ENCODE data around the gene LETM1.

LETM1 gene

GRCh38 chr4:1856071-1856942 is at the start of gene LETM1:
Gene LETM1, minus strand, starts transcription at chr4:1856156. Its CDS starts 206 bp downstream, at chr4:1855950.
- TF ChIP-seq, protein P1, sequence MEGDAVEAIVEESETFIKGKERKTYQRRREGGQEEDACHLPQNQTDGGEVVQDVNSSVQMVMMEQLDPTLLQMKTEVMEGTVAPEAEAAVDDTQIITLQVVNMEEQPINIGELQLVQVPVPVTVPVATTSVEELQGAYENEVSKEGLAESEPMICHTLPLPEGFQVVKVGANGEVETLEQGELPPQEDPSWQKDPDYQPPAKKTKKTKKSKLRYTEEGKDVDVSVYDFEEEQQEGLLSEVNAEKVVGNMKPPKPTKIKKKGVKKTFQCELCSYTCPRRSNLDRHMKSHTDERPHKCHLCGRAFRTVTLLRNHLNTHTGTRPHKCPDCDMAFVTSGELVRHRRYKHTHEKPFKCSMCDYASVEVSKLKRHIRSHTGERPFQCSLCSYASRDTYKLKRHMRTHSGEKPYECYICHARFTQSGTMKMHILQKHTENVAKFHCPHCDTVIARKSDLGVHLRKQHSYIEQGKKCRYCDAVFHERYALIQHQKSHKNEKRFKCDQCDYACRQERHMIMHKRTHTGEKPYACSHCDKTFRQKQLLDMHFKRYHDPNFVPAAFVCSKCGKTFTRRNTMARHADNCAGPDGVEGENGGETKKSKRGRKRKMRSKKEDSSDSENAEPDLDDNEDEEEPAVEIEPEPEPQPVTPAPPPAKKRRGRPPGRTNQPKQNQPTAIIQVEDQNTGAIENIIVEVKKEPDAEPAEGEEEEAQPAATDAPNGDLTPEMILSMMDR (IDR thresholded peaks at IDR 0.05): peak; percentile 19; the same call in 1 of the 2 replicates

DNA sequence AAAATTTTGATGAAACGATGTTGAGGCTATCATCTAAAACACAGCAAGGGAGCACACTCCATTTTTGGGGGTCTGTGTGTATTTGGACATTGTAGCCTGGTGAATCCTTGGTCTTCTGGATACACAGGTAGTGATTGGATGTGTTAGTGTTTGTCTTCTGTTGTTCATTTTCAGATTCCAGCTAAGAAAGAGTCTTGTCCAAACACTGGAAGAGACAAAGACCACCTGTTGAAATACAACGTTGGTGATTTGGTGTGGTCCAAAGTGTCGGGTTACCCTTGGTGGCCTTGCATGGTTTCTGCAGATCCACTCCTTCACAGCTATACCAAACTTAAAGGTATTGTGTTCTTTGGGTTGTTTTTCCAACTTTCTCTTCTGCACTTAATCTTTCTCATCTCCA is 48.1 kb upstream of the LETM1 start:
- TF ChIP-seq, protein P1 (IDR thresholded peaks at IDR 0.05): no peak

DNA sequence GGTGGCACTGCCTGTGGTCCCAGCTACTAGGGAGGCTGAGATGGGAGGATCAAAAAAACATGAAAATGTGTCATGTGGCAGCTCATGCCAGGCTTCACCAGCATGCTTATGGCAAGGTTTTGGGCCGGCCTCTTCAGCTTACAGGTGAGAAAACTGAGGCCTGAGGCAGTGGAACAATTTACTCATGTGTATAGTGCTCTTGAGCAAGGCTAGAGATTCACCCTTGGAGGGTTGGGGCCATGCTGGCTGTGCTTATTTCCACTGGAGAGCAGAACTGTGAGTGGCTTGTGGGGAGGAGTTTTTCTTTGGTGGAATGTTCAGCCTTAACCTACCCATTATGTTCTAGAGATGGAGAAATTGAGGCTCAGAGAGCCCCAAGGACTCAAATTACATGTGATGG is 47.1 kb upstream of the LETM1 start:
- TF ChIP-seq, protein P1 (IDR thresholded peaks at IDR 0.05): no peak

GRCh38 chr4:1902243-1902642 is 46.3 kb upstream of the LETM1 start:
- TF ChIP-seq, protein P1 (IDR thresholded peaks at IDR 0.05): no peak

DNA sequence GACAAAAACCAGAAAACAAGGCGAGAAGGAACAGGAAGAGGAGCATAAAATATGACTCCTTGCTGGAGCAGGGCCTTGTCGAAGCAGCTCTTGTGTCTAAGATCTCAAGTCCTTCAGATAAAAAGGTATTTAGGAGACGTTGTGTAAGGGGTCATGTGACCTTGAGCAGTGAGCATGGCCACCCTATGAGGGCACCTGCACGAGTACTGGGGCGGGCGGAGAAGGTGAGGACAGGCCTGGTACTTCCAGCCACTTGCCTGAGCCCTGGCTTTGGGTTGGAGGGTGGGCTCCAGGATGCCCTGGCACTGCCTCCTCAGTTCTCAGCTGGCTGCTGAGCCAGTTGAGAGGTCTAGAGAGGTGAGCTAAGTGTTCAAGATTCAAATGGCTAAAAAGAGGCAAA is 45.2 kb upstream of the LETM1 start:
- TF ChIP-seq, protein P1 (IDR thresholded peaks at IDR 0.05): no peak

DNA sequence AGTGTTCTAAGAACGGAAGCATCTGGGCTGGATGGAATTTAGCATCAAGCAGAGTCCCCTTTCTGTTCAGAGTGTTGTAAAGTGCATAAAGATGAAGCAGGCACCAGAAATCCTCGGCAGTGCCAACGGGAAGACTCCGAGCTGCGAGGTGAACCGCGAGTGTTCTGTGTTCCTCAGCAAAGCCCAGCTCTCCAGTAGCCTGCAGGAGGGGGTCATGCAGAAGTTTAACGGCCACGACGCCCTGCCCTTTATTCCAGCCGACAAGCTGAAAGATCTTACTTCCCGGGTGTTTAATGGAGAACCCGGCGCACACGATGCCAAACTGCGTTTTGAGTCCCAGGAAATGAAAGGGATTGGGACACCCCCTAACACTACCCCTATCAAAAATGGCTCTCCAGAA is 44.7 kb upstream of the LETM1 start:
- TF ChIP-seq, protein P1 (IDR thresholded peaks at IDR 0.05): no peak

DNA sequence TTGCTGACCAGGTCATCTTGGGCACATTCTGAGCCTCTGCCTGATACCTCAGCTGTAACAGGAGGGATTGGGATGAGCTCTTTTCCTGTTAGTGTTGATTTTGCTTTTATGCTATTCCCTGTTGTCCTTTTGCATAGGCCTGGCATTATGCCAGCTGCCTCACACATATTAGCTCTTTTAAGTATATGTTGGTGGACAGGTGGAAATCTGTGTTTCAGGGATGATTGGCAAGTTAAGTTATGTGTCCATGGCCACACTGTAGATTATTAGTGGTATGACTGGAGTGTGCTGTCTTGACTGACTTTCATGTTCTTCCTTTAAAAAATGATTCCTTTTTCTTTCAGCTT is 44.1 kb upstream of the LETM1 start:
- TF ChIP-seq, protein P1 (IDR thresholded peaks at IDR 0.05): no peak
